ENCODE results near the gene NT5DC4.

GRCh38 chr2:112708968-112709367 lies 11.9 kb upstream of the NT5DC4 start:
- TF ChIP-seq CTCF (IDR thresholded peaks at IDR 0.05) = no peak
- no peak for TF ChIP-seq POLR2A (IDR thresholded peaks at IDR 0.05)

All from uterus (tissue), 2 donors.